Parathyroid adenoma (tissue), 2 donors: ENCODE measurements around the gene IKZF1.

Experiments
- H2AFZ ChIP-seq: fragments of 300-600 bp; sonication (generic); one replicate; pipeline ENCODE4 v1.7.0; 2017; ENCODE audit warnings: antibody characterized with exemption, mild to moderate bottlenecking
- H3K27ac ChIP-seq: fragments of 300-600 bp; sonication (generic); one replicate; pipeline ENCODE4 v1.7.0; 2017
- H3K27me3 ChIP-seq: fragments of 300-600 bp; sonication (generic); one replicate; pipeline ENCODE4 v1.7.0; 2017; ENCODE audit warnings: low read length; ENCODE audit not compliant: control insufficient read depth, insufficient read depth
- H3K36me3 ChIP-seq: fragments of 300-600 bp; sonication (generic); one replicate; pipeline ENCODE4 v1.7.0; 2017; ENCODE audit warnings: low read length; ENCODE audit not compliant: control insufficient read depth, insufficient read depth
- H3K4me1 ChIP-seq: fragments of 300-600 bp; sonication (generic); one replicate; pipeline ENCODE4 v1.7.0; 2017; ENCODE audit warnings: control low read depth
- H3K4me2 ChIP-seq: fragments of 300-600 bp; sonication (generic); one replicate; pipeline ENCODE4 v1.7.0; 2017; ENCODE audit warnings: low read length
- H3K4me3 ChIP-seq: fragments of 300-600 bp; sonication (generic); one replicate; pipeline ENCODE4 v1.7.0; 2017; ENCODE audit warnings: low read depth, low read length
- H3K79me2 ChIP-seq: fragments of 300-600 bp; sonication (generic); one replicate; pipeline ENCODE4 v1.7.0; 2017; ENCODE audit warnings: control low read depth
- H3K9ac ChIP-seq: fragments of 300-600 bp; sonication (generic); one replicate; pipeline ENCODE4 v1.7.0; 2017; ENCODE audit warnings: mild to moderate bottlenecking
- H3K9me3 ChIP-seq: fragments of 300-600 bp; sonication (generic); one replicate; pipeline ENCODE4 v1.7.0; 2017; ENCODE audit warnings: low read length; ENCODE audit not compliant: control insufficient read depth
- CTCF ChIP-seq: fragments of 300-600 bp; sonication (generic); IDR thresholded peaks from one replicate; pipeline ENCODE4 v1.7.0; 2017; ENCODE audit warnings: antibody characterized with exemption, mild to moderate bottlenecking
- donor health status: primary hyperparathyroidism.

IKZF1 gene

DNA sequence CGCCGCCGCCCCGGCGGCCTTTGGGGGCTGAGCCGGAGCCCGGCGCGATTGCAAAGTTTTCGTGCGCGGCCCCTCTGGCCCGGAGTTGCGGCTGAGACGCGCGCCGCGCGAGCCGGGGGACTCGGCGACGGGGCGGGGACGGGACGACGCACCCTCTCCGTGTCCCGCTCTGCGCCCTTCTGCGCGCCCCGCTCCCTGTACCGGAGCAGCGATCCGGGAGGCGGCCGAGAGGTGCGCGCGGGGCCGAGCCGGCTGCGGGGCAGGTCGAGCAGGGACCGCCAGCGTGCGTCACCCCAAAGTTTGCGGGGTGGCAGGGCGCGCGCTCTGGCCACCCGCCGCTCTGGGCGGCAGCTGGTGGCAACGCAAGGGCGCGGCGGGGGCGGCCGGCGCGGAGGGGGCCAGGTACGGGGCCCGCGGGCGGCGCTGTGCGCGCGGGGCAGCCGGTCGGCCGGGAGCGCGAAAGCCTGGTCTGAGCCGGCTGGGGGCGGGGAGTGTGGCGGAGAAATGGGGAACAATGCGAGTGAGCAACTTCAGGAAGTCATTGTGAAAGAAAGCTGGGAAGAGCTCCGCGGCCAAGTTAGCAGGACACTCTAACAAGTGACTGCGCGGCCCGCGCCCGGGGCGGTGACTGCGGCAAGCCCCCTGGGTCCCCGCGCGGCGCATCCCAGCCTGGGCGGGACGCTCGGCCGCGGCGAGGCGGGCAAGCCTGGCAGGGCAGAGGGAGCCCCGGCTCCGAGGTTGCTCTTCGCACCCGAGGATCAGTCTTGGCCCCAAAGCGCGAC lies at the start of gene IKZF1:
Gene IKZF1 (plus strand): TSS at position 588 of the 782 bp plus-strand sequence. CDS start 14,346 bp downstream, outside the sequence.
- Histone ChIP-seq H3K27ac (no peak within 1 kb of the TSS), H3K27me3 (no peaks in the 10 kb centered on the region), H3K4me3 (peak within 1 kb of the TSS; percentile 13), H3K9ac (no peak within 1 kb of the TSS), H3K36me3 (no peaks in the 10 kb centered on the region), H3K9me3 (no peaks in the 10 kb centered on the region), H3K79me2 (no peaks in the 10 kb centered on the region), H3K4me2 (peak within 1 kb of the TSS; percentile 75), H2AFZ (no peak within 1 kb of the TSS), H3K4me1 (no peaks in the 10 kb centered on the region)
- TF ChIP-seq CTCF = no peak

GRCh38 chr7:50261593-50261992 lies 42.9 kb upstream of the IKZF1 start:
- H3K27me3 ChIP-seq = no peaks in the 10 kb centered on the region
- TF ChIP-seq CTCF = no peak
- no peak overlapping the region for H3K27ac ChIP-seq
- no peak overlapping the region for H3K4me3 ChIP-seq
- no peaks in the 10 kb centered on the region for H3K79me2 ChIP-seq
- H3K36me3 ChIP-seq = no peaks in the 10 kb centered on the region
- H3K4me2 ChIP-seq = no peak overlapping the region
- no peak overlapping the region for H2AFZ ChIP-seq
- H3K9ac ChIP-seq = no peak overlapping the region
- H3K4me1 ChIP-seq = no peaks in the 10 kb centered on the region
- H3K9me3 ChIP-seq = no peaks in the 10 kb centered on the region

DNA sequence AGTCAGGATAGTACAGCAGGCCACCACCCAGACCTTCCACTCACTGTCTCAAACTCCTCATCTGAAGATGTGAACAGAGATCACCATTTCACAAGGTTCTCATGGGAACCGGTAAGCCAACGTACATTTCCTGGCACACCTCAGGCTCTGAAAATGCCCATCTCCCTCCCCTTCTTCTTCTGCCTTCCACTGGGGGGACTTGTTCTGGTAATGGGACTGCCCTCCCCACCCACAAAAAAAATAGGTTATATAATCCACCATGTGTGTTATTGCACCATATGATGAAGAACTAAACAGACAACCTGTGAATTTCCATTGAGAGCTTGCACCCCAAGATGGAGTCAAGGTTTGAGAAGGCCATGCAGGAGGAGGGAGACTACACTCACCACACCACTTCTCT lies 42.1 kb upstream of the IKZF1 start:
- no peak overlapping the region for H3K27ac ChIP-seq

GRCh38 chr7:50262916-50263690 lies 41.4 kb upstream of the IKZF1 start:
- H3K27me3 ChIP-seq = no peaks in the 10 kb centered on the region
- no peaks in the 10 kb centered on the region for H3K36me3 ChIP-seq
- no peaks in the 10 kb centered on the region for H3K9me3 ChIP-seq
- no peak overlapping the region for H3K4me2 ChIP-seq
- H2AFZ ChIP-seq = no peak overlapping the region
- no peak overlapping the region for H3K9ac ChIP-seq
- H3K79me2 ChIP-seq = no peaks in the 10 kb centered on the region
- H3K27ac ChIP-seq = no peak overlapping the region
- no peak overlapping the region for H3K4me3 ChIP-seq
- TF ChIP-seq CTCF = no peak
- no peaks in the 10 kb centered on the region for H3K4me1 ChIP-seq

More for the DNA sequence above, 42.1 kb upstream of the IKZF1 start:
- H3K27me3 ChIP-seq = no peaks in the 10 kb centered on the region
- H3K4me3 ChIP-seq = no peak overlapping the region
- H3K79me2 ChIP-seq = no peaks in the 10 kb centered on the region
- H3K36me3 ChIP-seq = no peaks in the 10 kb centered on the region
- H3K4me1 ChIP-seq = no peaks in the 10 kb centered on the region
- no peak overlapping the region for H2AFZ ChIP-seq
- TF ChIP-seq CTCF = no peak
- no peak overlapping the region for H3K9ac ChIP-seq
- no peak overlapping the region for H3K4me2 ChIP-seq
- no peaks in the 10 kb centered on the region for H3K9me3 ChIP-seq
